Epidermal melanocyte (primary cell): ENCODE results near the gene TNFAIP8L3.
"Not testable (repeated sequence)": the region's sequence is repeated elsewhere in the genome, so short reads cannot be mapped to it uniquely, and the experiment has no call there.

Experiments
- DNase-seq: peaks from one replicate; pipeline ENCODE4 v3.0.0; 2011; ENCODE audit warnings: low spot score; ENCODE audit not compliant: insufficient read length

Gene TNFAIP8L3

DNA sequence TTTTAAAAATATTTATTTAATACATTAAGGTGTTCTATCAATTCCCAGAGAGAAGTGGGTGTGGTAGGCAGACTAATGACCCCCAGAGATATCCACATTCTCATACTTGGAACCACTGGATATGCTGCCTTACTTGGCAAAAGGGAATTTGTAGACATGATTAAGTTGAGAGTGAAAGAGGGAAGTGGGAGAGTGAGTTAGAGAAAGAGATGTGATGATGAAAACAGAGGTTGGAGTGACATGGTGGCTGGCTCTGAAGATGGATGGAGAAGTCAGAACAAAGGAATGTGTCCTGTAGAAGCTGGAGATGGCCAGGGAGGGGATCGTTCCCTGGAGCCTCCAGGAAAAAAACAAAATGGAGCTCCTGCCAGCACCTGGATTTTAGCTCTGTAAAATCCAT lies 32.0 kb downstream of the TNFAIP8L3 start:
- no peak for DNase-seq

DNA sequence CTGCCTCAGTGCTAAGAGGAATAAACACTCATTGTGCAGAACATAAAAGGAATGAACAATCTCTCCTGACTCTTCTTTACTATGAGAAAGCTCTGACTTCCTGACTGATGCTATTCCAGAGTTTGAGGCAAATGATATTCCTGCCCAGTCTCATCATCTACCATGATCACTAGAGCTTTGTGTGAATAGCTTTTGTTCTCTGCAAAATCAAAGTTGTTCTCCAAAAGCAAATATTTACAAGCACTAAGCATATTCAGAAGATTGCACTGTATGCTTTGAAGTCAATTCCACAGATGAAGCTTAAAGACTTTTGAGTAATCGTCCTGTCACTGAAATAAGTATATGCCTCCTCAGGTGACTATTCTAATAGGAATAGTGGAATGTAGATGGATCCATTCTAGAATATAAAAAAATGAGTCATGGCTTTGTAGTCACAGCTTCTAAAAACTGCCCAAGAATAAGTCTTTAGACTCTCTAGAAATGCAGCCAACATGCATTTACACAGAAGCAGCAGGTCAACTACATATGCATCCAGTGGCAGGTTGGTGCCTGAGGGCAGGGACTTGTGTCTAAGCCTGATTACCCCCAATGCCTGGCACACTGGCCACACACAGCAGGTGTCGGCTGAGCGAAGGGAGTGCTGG lies 34.6 kb downstream of the TNFAIP8L3 start:
- no peak for DNase-seq

DNA sequence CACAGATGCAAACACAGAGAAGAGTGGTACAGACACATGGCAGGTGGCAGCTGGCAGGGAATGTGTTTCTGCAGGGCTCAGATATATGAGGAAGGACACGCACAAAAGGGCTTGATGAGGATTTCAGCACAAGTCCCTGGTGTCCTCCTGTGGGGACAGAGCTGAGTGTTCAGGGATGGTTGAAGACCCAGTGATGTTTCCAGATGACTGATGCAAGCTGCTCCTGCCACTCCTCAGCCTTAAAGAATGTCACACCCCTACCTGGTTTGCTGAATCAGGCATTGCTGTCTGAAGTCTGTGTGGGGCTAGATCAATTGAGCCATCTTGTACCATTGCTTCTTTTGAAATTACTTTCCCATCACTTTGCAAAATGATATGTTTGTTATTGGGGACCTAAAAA lies 40.2 kb downstream of the TNFAIP8L3 start:
- DNase-seq = no peak

- DNase-seq = no peak
Observed at GRCh38 chr15:51053571-51053970, 41.1 kb downstream of the TNFAIP8L3 start.

DNA sequence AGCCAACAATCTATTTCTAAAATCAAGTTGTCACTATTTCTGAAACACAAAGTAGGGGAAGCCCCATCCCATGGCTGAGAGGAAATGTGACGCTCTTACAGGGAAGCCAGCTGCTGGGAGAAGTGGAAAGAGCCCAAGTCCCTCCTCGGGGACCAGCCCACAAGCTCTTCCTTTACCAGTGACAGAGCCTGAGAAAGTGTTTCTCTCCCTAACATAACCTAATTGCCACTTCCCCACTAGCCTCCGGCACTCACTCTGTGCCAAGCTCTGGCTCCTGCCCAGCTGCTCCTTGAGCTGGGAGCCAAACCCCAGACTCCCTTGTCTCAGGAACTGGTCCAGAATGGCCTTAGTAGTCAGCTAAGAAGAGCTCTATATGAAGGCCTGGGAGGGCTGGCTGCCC lies 42.9 kb downstream of the TNFAIP8L3 start:
- DNase-seq = no peak

GRCh38 chr15:51049081-51049480 lies 45.6 kb downstream of the TNFAIP8L3 start:
- no peak for DNase-seq

DNA sequence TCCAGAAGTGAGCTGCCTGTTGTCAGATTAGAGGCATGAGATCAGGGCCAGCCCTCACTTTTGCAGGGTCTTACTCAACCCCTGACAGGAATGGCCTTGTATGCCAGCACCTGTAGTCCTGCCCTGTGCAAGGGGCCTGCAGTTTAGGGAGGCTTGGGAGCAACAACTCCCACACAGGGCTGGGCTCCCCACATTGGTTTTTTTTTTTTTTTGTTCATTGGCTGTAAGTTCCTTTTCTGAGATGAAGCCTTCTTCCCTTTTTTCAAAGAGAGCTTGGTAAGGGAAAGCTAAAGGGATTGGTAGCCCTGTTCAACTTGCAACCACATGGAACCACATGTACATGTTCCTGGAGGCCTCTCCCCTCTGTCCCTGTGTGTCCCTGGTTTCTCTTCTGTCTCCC lies 46.4 kb downstream of the TNFAIP8L3 start:
- no peak for DNase-seq

GRCh38 chr15:51046799-51047449 lies 47.8 kb downstream of the TNFAIP8L3 start:
- no peak for DNase-seq

- DNase-seq = no peak
Observed at GRCh38 chr15:51046016-51046415, 48.7 kb downstream of the TNFAIP8L3 start.

GRCh38 chr15:51044037-51044727 lies 50.5 kb downstream of the TNFAIP8L3 start:
- no peak for DNase-seq

- no peak for DNase-seq
Observed at GRCh38 chr15:51038974-51039319, 55.8 kb downstream of the TNFAIP8L3 start.

DNA sequence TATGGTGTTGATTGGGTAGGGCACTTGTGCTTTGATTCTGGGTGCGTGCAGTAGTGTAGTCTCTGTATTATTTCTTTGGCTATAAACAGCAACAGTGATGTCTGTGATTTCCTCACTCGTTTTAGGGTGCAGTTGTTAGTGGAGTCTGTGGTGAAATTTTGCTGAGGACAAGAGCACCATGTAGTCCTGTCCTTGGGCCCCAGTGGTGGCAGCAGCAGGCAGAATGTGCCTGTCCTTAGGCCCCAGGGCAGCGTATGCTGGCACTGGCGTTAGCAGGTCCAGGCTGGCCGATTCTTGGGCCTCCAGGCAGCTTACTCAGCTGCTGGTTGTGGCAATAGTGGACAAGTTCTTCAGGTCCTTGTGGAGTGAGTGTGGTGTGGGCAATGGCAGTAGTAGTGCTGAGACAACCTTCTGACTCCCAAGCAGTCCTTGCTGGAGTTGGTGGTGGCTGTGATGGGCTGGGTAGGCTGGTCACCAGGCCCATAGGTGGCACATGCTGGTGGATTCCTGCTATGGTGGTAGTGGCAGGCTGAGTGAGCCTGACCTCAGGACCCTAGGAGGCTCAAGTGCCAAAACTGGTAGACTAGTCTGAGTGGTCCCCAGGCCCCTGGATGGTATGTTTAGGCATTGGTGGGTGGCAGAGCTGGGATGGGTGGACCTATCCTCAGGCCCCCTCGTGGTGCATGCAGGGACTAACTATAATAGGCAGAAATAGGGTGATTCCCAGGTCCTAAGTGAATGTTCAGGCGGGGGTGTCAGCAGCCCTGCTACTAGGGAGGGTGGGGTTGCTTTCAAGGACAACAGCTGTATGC lies 56.3 kb downstream of the TNFAIP8L3 start:
- DNase-seq = no peak

GRCh38 chr15:51037474-51037873 lies 57.2 kb downstream of the TNFAIP8L3 start:
- DNase-seq = not testable (repeated sequence)

DNA sequence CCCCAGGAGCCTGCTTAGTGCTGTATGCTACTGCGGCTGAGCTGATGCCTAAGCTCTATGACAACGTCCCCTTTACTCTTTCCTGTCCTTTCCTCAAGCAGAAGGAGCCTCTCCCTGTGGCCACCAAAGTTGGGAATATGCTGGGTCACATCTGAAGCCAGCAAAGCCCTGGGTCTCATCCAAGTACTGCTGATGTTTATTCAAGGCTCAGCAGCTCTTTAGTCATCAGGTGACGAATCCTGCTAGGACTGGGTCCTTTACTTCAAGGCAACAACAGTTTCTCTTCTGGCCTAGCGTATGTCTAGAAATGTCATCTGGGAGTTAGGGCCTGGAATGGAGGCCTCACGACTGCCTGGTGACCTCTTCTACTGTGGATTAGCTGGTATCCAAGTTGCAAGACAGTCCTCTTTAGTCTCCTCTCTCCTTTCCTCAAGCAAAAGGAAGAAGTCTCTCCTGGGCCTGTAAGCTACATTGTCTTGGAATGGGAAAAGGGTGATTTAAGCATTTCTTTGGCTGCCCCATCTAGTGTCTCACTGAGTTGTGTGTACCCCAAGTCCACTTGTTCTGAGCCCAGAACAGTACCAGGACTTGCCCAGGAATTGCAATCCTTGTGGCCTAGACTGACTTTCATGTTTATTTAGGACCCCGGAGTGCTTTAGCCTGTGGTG lies 63.9 kb downstream of the TNFAIP8L3 start:
- DNase-seq = no peak

DNA sequence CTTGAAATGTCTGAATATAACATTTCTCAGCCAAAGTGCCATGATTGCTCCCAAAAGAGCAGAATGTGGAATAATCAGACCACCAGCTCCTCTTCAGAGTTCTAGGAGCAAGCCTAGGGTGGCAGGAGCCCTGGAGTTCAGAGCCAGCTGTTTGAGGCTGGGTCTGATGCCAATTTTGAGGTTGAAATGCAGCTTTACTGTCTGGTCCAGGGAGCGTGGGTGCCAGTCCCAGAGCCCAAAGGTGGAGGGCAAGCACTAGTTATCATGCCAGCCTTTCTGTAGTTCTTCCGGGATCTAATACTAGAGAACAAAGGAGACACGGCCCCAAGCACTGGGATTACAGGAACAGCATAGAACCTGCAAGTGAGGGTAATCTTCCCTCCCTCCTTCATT lies 69.3 kb downstream of the TNFAIP8L3 start:
- DNase-seq = no peak

GRCh38 chr15:51024735-51025453 lies 69.8 kb downstream of the TNFAIP8L3 start:
- no peak for DNase-seq

DNA sequence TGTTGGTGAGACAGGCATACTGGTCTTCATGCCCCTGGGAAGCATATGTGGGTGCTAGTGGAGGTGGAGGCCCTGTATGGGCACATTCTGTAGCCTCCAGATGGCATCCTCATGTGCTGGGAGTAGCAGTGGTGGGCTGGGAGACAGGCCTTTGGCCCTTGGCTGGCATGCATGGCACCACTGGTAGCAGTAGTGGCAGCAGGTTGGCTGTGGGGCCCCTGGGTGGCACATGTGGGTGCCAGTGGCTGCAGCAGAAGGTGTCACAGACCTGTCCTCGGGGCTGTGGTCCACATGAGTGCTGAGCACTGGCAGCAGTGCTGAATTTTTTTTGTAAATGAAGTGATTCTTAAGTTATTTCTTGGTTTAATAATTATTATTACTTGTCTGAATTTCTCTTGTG lies 71.2 kb downstream of the TNFAIP8L3 start:
- no peak for DNase-seq

DNA sequence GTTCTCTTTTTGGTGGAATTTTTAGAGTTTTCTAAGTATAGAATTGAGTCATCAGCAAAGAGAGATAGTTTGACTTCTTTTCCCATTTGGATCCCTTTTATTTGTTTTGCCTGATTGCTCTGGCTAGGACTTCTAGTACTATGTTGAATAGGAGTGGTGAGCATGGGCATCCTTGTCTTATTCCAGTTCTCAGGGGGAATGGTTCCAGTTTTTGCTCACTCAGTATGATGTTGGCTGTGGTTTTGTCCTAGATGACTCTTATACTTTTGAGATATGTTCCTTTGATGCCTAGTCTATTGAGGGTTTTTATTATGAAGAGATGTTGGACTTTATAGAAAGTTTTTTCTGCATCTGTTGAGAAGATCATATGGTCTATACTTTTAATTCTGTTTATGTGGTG lies 72.5 kb downstream of the TNFAIP8L3 start:
- DNase-seq = no peak

GRCh38 chr15:51016615-51017014 lies 78.1 kb downstream of the TNFAIP8L3 start:
- DNase-seq = no peak

DNA sequence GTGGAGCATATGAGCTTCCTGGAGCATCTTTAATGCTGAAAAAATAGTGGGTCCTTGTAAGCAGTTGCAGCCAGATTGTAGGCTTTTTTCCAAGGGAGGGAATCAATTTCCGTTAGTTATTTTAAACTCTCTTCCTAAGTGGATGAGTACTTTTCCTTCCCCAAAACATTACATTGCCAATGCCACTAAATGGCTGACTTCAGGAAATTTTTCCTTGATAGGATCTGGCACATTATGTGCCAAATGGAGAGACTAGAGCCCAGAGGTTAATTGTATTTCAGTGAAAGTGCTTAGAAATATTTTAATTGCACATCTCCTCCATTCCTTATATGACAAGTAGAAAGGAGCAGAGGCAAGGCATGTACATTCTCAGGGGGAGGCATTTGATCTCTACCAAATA lies 83.5 kb downstream of the TNFAIP8L3 start:
- no peak for DNase-seq

DNA sequence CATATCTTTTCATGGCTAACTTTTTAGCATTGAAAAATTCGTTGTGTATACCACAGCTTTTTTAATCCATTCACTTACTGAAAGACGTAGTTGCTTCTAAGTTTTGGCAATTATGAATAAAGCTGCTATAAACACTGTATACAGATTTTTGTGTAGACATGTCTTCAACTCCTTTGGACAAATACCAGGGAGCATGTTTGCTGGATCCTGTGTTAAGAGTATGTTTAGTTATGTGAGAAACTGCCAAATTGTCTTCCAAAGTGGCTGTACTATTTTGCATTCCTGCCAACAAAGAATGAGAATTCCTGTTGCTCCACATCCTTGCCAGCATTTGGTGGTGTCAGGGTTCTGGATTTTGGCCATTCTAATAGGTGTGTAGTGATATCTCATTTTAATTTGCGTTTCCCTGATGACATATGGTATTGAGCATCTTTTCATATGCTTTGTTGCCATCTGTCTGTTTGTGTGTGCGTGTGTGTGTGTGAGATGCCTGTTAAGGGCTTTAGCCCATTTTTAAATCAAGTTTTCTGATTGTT lies 87.5 kb downstream of the TNFAIP8L3 start:
- DNase-seq = no peak
